Superior temporal gyrus (tissue), 1 donor: ENCODE measurements around the gene SRPK3.
"Not testable (repeated sequence)": the region's sequence is repeated elsewhere in the genome, so short reads cannot be mapped to it uniquely, and the experiment has no call there.

ENCODE experiments used
- DNase-seq: peaks from one replicate; pipeline ENCODE4 v3.0.0-alpha.2; 2016; ENCODE audit errors: extremely low spot score

SRPK3 gene, protein sequence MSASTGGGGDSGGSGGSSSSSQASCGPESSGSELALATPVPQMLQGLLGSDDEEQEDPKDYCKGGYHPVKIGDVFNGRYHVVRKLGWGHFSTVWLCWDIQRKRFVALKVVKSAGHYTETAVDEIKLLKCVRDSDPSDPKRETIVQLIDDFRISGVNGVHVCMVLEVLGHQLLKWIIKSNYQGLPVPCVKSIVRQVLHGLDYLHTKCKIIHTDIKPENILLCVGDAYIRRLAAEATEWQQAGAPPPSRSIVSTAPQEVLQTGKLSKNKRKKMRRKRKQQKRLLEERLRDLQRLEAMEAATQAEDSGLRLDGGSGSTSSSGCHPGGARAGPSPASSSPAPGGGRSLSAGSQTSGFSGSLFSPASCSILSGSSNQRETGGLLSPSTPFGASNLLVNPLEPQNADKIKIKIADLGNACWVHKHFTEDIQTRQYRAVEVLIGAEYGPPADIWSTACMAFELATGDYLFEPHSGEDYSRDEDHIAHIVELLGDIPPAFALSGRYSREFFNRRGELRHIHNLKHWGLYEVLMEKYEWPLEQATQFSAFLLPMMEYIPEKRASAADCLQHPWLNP

DNA sequence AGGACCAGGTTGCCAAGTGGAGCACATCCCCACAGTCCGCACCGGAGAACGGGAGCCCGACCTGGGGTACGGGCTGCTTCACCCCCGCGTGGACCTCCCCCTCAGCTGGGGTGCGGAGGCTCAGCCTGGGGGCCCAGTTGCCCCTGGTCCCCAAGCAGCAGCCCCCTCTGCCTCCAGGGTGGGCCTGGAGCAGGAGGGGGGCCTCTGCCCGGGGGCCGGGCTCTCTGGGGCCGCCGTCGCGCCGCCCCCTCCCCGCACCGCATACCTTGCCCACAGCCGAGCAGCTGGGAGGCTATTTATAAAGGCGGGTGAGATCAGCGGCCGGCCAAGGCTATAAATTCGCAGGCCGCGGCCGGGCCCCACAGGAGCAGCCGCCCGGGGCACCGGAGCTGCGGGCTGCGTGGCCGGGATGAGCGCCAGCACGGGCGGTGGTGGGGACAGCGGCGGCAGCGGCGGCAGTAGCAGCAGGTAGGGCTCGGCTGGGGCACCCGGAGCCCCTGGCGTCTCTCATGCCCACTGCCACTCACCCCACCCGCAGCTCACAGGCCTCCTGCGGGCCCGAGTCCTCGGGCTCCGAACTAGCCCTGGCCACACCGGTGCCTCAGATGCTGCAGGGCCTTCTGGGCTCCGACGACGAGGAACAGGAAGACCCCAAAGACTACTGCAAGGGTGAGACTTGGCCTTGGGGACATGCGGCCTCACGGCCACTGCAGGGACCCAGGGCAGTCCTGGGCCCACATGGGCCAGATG lies at the start of gene SRPK3:
Gene SRPK3, plus strand, starts transcription at position 364 of the 750 bp plus-strand sequence. Its CDS starts 46 bp downstream, at position 410.
- DNase-seq: no peak

DNA sequence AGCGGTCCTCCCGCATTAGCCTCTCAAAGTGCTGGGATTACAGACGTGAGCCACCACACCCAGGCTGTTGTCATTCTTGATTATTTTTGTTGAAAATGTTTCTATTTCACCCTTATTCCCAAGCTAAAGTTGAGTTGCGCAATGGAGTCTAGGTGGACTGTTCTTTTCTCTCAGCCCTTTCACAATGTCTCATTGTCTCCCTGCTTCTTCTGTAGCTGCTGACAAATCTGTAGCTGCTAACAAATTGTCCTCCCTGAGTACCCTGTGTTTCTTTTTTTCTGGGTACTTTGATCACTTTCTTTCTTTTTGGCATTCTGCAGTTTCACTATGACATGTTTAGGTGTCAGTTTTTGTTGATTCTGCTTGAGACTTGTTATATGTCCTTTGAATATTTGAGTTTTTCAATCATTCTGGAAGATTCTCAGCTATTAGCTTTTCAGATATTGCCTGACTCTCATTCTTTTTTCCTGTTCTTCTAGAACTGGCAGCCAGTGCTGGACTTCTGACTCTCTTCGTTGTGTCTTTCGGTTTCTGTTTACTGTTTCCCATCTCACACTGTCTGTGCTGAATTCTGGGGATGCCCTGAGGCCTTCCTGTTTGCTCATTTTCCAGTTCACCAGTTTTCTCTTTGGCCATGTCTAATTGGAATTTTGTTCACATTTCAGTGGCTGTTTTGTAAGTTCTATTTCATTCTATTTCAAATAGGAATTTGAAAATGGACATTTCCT lies 49.6 kb upstream of the SRPK3 start:
- no peak for DNase-seq

DNA sequence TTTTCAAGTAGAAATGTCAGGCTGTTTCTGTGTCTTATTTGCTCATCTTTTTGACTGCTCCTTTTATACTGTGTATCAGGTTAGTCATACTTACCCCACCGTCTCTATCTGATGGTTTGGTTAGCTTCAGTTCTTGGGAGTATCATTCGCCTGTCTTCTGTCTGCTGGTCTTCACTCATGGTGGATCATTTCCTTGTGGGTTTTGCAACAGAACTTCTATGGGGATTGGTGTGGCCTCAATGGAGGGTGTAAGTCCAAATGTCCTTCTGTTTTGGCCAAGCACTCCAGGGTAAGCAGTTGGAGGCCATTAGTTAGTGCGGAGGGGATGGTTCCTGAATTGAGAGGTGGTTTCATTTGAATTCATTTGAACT lies 49.0 kb upstream of the SRPK3 start:
- no peak for DNase-seq

DNA sequence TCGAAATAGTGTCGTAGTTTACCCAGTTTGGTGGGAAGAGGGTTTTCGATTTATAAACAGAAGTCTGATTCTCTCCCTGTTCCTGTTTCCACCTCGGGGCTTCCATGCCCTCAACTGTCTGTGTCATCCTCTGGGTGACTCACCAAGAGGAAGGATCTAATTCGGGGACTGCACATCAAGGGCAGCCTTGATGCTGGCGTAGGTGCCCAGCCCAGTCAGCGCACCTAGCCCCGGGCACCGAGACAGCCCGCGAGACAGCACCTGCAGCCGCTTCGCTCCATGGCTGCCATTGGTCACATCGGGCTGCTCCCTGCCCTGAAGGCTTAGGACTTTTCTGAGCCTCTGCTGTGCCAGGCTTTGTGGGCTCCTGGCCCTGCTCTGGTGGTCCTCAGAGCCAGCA lies 48.4 kb upstream of the SRPK3 start:
- DNase-seq: no peak

DNA sequence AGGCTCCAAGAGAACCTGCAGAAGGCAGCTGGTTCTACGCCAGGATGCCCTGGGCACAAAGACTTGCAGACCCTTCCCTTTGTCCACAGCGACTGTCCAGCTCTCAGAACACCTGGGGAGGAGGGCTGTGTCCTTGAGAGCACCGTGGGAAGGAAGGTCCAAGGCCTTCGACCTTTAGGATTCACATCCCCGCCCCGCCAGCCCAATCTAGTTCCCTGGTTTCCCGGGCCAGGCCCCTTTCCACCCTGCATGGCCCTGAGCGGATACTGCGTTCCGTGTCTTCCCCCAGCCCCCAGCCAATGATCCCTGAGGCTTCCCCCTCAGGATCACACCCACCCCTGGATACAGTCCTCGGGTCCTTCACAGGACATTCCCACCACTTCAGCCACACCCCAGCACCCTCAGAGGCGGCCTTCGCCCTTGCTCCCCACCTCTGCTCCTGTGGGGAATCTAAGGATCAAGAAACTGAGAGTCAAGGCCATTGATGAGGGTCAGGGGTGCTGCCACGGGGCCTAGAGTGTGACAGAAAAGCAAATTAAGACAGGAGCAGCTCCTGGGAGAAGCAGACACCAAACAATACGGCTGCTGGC lies 47.1 kb upstream of the SRPK3 start:
- DNase-seq: no peak

DNA sequence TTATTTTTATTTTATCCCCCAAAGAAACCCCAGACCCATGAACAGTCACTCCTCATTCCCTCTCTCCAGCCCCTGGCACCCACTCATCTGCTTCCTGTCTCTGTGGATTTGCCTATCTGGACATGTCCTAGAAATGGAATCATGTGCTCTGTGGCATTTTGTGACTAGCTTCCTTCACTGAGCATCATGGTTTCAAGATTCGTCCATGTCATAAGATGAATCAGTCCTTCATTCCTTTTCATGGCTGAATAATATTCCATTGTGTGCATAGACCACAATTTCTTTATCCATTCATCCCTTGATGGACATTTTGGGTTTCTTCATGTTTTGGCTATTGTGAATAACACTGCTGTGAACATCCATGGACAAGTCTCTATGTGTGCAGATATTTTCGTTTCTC lies 46.0 kb upstream of the SRPK3 start:
- DNase-seq: no peak

DNA sequence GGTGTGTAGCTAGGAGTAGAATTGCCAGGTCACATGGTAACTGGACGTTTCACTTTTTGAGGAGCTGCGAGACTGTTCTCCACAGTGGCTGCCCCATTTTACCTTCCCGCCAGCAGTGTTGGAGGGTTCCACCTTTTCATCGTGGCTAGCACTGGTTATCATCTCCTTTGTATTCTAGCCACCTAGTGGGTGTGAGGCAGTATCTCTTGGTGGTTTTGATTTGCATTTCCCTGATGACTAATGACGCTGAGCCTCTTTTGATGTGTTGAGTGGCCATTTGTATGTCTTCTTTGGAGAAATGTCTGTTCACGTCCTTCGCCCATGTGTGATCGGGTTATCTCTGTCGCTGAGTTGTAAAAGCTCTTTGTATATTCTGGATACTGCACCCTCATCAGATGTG lies 45.6 kb upstream of the SRPK3 start:
- DNase-seq: no peak

DNA sequence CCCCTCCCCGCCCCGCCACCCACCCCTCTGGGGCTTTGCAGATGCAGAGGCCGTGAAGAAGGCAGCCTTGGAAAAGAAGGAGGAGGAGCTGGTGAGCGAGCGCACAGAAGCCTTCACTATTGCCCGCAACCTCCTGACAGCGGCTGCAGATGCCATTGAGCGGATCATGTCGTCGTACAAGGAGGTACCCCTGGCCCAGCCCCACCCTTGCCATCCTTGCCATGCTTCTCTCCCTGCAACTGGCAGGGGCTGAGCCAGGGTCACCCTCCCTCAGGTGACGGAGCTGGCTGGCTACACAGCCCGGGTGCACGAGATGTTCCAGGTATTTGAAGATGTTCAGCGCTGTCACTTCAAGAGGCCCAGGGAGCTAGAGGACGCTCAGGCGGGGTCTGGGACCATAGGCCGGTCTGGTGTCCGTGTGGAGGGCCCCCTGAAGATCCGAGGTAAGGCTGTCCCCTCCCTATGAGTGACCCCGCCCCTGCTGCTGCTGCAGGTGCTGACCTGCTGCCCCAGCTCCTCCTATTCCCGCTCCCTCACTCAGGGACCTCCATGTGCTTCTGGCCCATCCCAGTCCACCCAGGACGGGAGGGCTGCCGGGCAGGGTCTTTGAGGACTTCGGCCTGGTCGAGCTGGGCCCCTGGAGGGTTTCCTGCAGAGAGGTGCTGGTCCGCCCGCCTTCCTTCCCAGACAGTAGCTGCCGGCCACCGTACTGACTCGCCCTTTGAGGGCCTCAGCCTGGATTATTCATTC lies 44.6 kb upstream of the SRPK3 start:
- DNase-seq: no peak

DNA sequence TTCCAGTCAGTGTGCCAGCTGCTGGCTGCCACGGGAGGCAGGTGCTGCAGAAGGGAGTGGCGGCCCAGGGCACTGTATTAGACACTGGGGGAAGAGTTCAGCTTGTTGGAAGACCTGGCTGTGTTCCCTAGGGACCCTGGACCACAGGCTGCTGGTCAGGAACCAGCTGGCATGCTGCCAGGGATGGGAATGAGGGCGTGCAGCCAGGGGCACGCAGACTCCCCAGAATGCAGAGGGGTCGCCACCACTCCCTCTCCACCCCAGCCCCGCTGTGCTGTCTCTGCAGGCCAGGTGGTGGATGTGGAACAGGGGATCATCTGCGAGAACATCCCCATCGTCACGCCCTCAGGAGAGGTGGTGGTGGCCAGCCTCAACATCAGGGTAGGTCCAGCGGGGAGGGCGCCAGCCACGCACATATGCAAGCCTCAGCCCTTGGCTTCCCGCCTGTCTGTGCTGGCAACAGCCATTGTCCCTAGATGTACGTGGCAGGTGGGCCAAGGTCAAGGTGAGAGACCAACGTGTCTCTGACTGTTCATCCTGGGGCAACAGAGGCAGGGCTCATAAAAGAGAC lies 43.9 kb upstream of the SRPK3 start:
- DNase-seq: no peak

DNA sequence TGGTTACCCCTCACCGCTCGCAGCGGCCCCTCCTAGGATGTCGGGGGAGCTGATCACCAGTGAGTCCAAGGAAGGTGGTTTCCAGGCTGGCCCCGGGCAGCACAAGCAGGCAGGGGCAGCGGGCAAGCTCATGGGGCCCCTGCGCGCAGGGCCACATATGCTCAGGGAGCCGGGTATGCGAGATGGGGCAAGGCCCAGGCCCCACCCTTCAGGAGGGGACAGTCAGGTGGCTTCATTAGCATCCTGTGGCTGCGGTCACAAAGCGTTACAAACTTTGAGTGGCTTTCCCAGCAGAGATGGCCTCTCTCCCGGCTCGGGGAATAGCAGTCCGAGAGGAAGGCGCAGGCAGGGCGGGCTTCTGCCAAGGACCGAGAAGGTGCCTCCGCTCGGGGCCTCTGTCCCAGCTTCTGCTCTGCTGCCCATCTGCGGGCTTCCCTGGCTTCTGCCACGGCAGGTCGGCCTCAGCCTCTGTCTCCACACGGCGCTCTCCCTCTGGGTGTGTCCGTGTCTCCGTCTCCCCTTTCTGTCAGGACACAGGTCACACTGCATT lies 42.7 kb upstream of the SRPK3 start:
- no peak for DNase-seq

DNA sequence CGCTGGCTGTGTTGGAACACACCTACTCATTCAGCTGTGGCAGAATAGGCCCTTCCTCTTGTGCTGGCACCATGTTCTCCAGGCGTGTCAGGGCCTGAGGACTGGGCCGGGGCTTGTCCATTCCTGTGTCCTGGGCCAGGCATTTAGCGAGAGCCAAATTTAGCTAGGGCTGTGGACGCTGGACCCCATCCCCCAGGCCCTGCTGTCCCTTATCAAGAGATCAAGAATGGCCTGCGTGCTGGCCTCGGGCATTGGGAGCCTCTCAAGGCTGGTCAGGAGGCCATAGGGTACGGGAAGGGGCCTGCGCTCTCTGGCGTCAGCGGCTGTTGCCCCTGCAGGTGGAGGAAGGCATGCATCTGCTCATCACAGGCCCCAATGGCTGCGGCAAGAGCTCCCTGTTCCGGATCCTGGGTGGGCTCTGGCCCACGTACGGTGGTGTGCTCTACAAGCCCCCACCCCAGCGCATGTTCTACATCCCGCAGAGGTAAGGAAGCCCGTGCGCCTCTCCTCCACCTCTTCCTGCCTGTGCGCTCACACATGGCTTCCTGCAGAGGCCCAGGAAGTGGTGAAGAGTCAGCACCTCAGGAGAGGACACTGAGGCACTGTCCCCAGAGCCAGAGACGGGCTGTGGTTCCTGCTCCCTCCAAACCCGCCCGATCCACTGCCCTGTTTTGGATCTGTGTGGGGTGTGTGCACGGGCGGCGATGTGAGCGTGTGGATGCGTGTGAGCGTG lies 40.9 kb upstream of the SRPK3 start:
- no peak for DNase-seq

DNA sequence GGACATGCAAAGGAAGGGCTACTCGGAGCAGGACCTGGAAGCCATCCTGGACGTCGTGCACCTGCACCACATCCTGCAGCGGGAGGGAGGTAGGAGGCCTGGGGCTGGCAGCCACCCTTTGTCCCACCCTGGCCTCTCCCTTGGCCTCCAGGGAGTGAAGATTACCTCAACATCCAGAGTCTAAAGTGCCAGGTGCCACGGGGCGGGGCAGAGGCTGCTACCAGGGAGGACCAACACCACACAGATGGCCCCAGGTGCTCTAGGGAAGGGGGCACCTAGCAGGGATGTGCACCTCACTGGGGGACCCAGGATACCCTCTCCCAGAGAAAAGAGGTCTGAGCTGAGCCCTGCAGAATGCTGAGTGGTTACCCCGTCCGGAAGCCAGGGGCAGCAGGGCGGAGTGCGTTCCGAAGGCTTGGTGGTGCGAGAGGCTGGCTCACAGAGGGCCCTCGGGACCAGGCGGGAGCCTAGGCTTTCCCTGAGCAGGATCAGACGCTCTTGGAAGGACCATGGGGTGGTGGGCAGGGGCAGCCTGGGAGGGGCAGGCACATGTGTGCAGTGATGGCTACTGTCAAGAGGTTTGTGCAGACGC lies 40.1 kb upstream of the SRPK3 start:
- no peak for DNase-seq

DNA sequence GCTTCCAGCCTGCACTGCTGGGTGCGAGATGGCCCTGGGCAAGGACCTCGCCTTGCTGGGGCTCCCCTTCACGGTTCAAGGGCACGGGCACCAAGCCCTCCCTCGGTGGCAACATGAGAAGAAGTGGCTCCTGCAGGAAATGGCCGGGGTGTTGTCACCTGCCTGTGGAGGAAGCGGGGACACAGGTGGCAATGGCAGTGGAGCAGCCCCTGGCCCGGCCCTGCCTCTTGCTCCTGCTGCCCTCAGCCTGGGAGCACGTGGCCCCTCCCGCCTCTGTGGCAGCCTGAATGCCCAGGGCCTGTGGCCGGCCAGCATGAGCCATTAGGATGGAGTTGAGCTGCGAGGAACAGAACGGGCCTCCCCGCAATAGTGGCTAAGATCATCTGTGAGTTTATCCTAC lies 39.4 kb upstream of the SRPK3 start:
- DNase-seq: no peak

DNA sequence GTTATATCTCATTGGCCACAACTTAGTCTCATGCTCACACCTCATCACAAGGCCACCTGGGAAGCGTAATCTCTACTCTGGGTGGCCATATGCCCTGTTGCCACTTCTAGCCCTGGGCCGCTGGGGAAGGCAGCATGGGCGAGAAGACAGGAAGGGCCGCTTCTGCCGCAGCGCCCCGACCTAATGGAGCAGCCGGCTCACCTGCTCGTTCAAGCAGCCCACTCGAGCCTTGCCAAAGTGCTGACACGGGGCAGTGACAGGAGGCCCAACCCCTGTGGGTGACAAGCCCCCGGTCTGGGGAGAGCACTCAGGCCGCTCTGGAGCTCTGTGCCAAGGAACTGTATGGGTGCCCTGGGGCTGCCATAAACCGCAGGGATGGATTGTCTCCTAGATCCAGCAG lies 38.7 kb upstream of the SRPK3 start:
- not testable (repeated sequence) for DNase-seq

DNA sequence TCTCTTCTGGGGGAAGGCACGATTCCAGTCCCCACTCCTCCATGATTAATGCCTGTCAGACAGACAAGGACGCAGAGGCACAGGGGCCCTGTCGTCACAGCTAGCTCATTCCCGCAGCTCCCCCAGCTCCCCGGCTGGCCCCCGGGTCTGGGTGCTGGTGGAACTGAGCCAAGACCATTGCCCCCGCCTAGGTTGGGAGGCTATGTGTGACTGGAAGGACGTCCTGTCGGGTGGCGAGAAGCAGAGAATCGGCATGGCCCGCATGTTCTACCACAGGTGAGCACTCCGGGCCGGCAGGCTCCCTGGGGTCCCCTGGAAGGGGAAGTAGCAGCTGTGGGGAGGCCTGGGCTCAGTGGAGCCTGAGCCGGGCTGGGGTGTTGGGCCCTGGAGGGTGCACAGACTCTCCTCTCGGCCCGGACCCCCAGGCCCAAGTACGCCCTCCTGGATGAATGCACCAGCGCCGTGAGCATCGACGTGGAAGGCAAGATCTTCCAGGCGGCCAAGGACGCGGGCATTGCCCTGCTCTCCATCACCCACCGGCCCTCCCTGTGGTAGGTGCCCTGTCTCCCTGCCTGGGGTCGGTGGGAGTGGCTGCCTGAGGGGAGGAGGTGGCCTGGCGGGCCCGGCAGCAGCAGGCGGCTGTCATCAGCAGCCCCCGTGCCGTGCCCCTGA lies 37.9 kb upstream of the SRPK3 start:
- not testable (repeated sequence) for DNase-seq

DNA sequence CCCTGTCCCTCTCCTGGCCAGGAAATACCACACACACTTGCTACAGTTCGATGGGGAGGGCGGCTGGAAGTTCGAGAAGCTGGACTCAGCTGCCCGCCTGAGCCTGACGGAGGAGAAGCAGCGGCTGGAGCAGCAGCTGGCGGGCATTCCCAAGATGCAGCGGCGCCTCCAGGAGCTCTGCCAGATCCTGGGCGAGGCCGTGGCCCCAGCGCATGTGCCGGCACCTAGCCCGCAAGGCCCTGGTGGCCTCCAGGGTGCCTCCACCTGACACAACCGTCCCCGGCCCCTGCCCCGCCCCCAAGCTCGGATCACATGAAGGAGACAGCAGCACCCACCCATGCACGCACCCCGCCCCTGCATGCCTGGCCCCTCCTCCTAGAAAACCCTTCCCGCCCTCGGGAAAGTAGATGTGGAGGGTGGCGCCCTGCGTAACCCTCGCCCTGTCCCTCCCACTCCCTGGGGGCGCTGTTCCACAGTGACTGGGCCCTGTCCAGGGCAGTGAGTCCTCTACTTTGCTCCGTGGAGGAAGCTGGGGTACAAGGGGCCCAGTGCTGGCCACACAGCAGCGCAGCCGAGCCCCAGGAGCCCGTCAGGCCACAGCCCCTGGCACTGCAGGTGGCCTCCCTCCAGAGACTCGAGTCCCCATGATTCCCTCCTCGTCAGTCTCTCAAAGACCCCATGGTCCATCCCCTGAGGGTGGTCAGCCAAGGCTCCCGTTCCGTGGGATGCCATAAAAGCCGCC lies 37.2 kb upstream of the SRPK3 start:
- not testable (repeated sequence) for DNase-seq

DNA sequence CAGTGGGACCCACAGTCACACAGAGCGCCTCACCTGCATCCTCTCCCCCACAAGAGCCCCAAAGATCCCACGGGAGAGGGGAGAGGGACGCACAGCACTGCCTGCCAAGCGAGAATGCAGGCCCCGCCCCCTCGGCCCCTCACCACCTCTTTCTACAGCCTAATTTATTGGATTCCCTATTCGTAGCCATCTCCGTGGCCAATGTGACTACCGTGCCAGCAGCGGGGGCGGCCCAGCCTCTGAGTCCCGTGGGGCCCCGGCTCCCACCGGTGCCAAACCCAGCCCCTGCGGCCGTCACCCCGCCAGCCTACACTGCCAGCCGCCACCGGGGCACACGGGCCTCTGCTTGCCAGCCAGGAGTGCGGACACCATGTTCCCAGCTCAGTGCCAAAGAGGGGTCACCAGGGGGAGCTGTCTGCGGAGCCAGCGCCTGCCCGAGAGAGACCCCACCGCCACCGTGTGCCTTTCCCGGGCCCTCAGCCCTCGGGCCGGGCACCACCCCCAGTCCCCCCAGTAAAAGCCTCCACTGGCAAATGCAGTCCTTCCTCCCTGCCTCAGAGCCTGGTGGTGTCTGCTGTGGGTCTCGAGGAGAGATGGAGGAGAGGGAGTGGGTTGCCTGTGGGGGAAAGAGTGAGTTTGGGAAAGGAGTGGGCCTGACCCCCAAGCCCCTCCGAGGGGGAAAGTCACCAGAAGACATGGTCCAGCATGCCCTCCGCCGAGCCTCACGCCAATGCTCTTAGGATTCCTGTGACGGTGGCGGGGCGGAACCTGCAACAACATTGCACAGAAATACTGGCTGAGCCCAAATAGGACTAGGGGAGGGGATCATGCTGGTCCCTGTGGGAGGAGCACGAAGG lies 36.4 kb upstream of the SRPK3 start:
- DNase-seq: no peak
